IMR-90 (cell line): Measurements from ENCODE around the gene SLC2A14. TPM values are rescaled to one million over a fixed set of nuclear protein-coding genes. Genes with fewer than 3 reads are reported as not detected.
A peak's percentile ranks its signal among the peaks of the same experiment; 100 is the strongest.

Experiments
- ATAC-seq: fragments of 200-7000 bp; cut with Tn5 transposase; 2 replicates; pipeline ENCODE4 v1.9.1; 2020; ENCODE audit warnings: low read depth, mild to moderate bottlenecking, moderate library complexity
- BruUV-seq: library from RNA; stranded (reverse); fragments of 400-500 nt; replicated peaks from 2 replicates; lab custom pipeline; 2021; lab: Mats Ljungman, UMichigan
- CTCF ChIA-PET: fragments of 300-600 bp; formaldehyde crosslinking; extraction: SDS; loops from one replicate; lab custom pipeline; 2021; ENCODE audit warnings: antibody characterized with exemption; lab: Yijun Ruan, JAX
- POLR2A ChIA-PET: fragments of 300-600 bp; sonication (Branson Sonifier 250); formaldehyde crosslinking; loops from one replicate; lab custom pipeline; 2022; ENCODE audit warnings: antibody characterized with exemption; ENCODE audit not compliant: unreplicated experiment; lab: Charles Lee
- DNase-seq: peaks from one replicate; pipeline ENCODE4 v3.0.0; 2013
- H2AFZ ChIP-seq: replicated peaks from 2 replicates; pipeline ENCODE3; 2013; ENCODE audit warnings: low read length, mild to moderate bottlenecking; ENCODE audit not compliant: poor library complexity
- H2AK5ac ChIP-seq: 2 replicates; pipeline ENCODE4 v1.6.1; 2013; ENCODE audit warnings: low read depth, low read length, inconsistent platforms
- H2AK9ac ChIP-seq: replicated peaks from 2 replicates; pipeline ENCODE3; 2013; ENCODE audit warnings: mild to moderate bottlenecking, low read depth, low read length, moderate library complexity; ENCODE audit not compliant: poor library complexity
- H2BK120ac ChIP-seq: 2 replicates; pipeline ENCODE4 v1.6.1; 2013; ENCODE audit warnings: low read depth, low read length, inconsistent platforms
- H2BK15ac ChIP-seq: 3 replicates; pipeline ENCODE4 v1.6.1; 2013; ENCODE audit warnings: low read depth, low read length, inconsistent platforms
- H2BK20ac ChIP-seq: 2 replicates; pipeline ENCODE4 v1.6.1; 2013; ENCODE audit warnings: low read depth, mild to moderate bottlenecking, inconsistent platforms, low read length, moderate library complexity
- H2BK5ac ChIP-seq: 2 replicates; pipeline ENCODE4 v1.6.1; 2013; ENCODE audit warnings: mild to moderate bottlenecking, low read depth, low read length, inconsistent platforms; ENCODE audit not compliant: poor library complexity, severe bottlenecking
- H3K14ac ChIP-seq: replicated peaks from 2 replicates; pipeline ENCODE4 v1.6.1; 2013; ENCODE audit warnings: low read depth, low read length, inconsistent platforms
- H3K18ac ChIP-seq: 2 replicates; pipeline ENCODE4 v1.6.1; 2013; ENCODE audit warnings: low read depth, low read length, control low read depth
- H3K23ac ChIP-seq: 2 replicates; pipeline ENCODE4 v1.6.1; 2013; ENCODE audit warnings: low read depth, low read length, inconsistent platforms
- H3K27ac ChIP-seq: 2 replicates; pipeline ENCODE4 v1.5.1; 2013; ENCODE audit warnings: mild to moderate bottlenecking, control low read depth, low read length; ENCODE audit not compliant: insufficient read depth
- H3K27me3 ChIP-seq: 2 replicates; pipeline ENCODE4 v1.6.1; 2013; ENCODE audit warnings: low read length; ENCODE audit not compliant: control insufficient read depth, insufficient read depth
- H3K36me3 ChIP-seq: 2 replicates; pipeline ENCODE4 v1.6.1; 2013; ENCODE audit warnings: low read length, mixed read lengths; ENCODE audit not compliant: control insufficient read depth, insufficient read depth
- H3K4ac ChIP-seq: 2 replicates; pipeline ENCODE4 v1.6.1; 2013; ENCODE audit warnings: low read depth, low read length, inconsistent platforms
- H3K4me1 ChIP-seq: 2 replicates; pipeline ENCODE4 v1.6.1; 2013; ENCODE audit warnings: low read length, mixed read lengths; ENCODE audit not compliant: control insufficient read depth, insufficient read depth
- H3K4me2 ChIP-seq: 2 replicates; pipeline ENCODE4 v1.6.1; 2013; ENCODE audit warnings: low read depth, mild to moderate bottlenecking, control low read depth, low read length, moderate library complexity
- H3K4me3 ChIP-seq: 2 replicates; pipeline ENCODE4 v1.5.1; 2013; ENCODE audit warnings: low read depth, mild to moderate bottlenecking, control low read depth, low read length, moderate library complexity; ENCODE audit not compliant: insufficient read depth
- H3K56ac ChIP-seq: 2 replicates; pipeline ENCODE4 v1.6.1; 2013; ENCODE audit warnings: low read length, inconsistent platforms; ENCODE audit not compliant: insufficient read depth; ENCODE audit errors: extremely low read depth
- H3K79me1 ChIP-seq, 2 experiments: 2 replicates each; pipeline ENCODE4 v1.6.1; 2013; ENCODE audit warnings: low read length in 2 of 2, inconsistent platforms in 1 of 2, low read depth in 1 of 2
- H3K9ac ChIP-seq: 2 replicates; pipeline ENCODE4 v1.6.1; 2013; ENCODE audit warnings: low read depth, low read length, control low read depth
- H3K9me1 ChIP-seq: 2 replicates; pipeline ENCODE4 v1.6.1; 2013; ENCODE audit warnings: low read length, inconsistent platforms; ENCODE audit not compliant: insufficient read depth
- H3K9me3 ChIP-seq: 2 replicates; pipeline ENCODE4 v1.6.1; 2013; ENCODE audit warnings: low read length; ENCODE audit not compliant: control insufficient read depth, insufficient read depth
- H4K20me1 ChIP-seq: 2 replicates; pipeline ENCODE4 v1.6.1; 2013; ENCODE audit warnings: low read length, inconsistent platforms; ENCODE audit not compliant: insufficient read depth
- H4K5ac ChIP-seq: 2 replicates; pipeline ENCODE4 v1.6.1; 2013; ENCODE audit warnings: mild to moderate bottlenecking, low read depth, low read length, control low read depth
- H4K8ac ChIP-seq, 2 experiments: 2 replicates each; pipeline ENCODE4 v1.6.1; 2013; ENCODE audit warnings: low read depth in 2 of 2, low read length in 2 of 2, control low read depth in 1 of 2, inconsistent platforms in 1 of 2
- H4K91ac ChIP-seq: 2 replicates; pipeline ENCODE4 v1.6.1; 2013; ENCODE audit warnings: low read depth, low read length, inconsistent platforms; ENCODE audit not compliant: insufficient read depth
- BHLHE40 ChIP-seq: fragments of 150-350 bp; IDR thresholded peaks from 2 replicates; pipeline ENCODE4 v1.6.1; 2016; ENCODE audit warnings: mild to moderate bottlenecking, low read depth, low read length
- CHD1 ChIP-seq: IDR thresholded peaks from 2 replicates; pipeline ENCODE4 v1.6.1; 2012; ENCODE audit warnings: low read depth, low read length, improper control_type of control experiment
- CTCF ChIP-seq: conservative IDR thresholded peaks from 2 replicates; pipeline ENCODE4 v1.5.1; 2012; ENCODE audit warnings: mild to moderate bottlenecking, low read depth, low read length, improper control_type of control experiment
- MAFK ChIP-seq: IDR thresholded peaks from 2 replicates; pipeline ENCODE4 v1.6.1; 2012; ENCODE audit warnings: low read depth, low read length, improper control_type of control experiment
- MAZ ChIP-seq: IDR thresholded peaks from 2 replicates; pipeline ENCODE4 v1.6.1; 2012; ENCODE audit warnings: low read depth, mild to moderate bottlenecking, low read length, improper control_type of control experiment, moderate library complexity, borderline replicate concordance
- RAD21 ChIP-seq: IDR thresholded peaks from 2 replicates; pipeline ENCODE4 v1.6.1; 2012; ENCODE audit warnings: low read length, improper control_type of control experiment
- RFX5 ChIP-seq: IDR thresholded peaks from 2 replicates; pipeline ENCODE4 v1.8.0; 2012; ENCODE audit warnings: low read depth, mild to moderate bottlenecking, low read length, moderate library complexity
- SMC3 ChIP-seq: fragments of 150-350 bp; IDR thresholded peaks from 2 replicates; pipeline ENCODE4 v1.6.1; 2016; ENCODE audit warnings: low read depth, mild to moderate bottlenecking, antibody characterized with exemption, low read length, moderate library complexity
- WGBS, 2 experiments: methylation state at CpG; one replicate each; pipeline versions ENCODE4 v1.1.5 to v1.1.7; 2013; ENCODE audit warnings: missing lambda C conversion rate in 2 of 2; ENCODE audit not compliant: insufficient read length in 1 of 2; ENCODE audit errors: extremely low coverage in 2 of 2; 5-methylcytosine and 5-hydroxymethylcytosine counted together
- dilution Hi-C: fragments of 300-500 bp; cut with HindIII; formaldehyde crosslinking; loops from one replicate; pipeline ENCODE4 v1.14.3; 2018; ENCODE audit warnings: low sequenced_read_pairs; ENCODE audit not compliant: unreplicated experiment
- in situ Hi-C: fragments of 300-500 bp; cut with MboI; formaldehyde crosslinking; loops from 3 replicates; pipeline ENCODE4 v1.14.3; 2019; ENCODE audit warnings: low sequenced_read_pairs, inconsistent platforms, mixed read lengths
- intact Hi-C: fragments of 100-400 bp; cut with micrococcal nuclease; formaldehyde crosslinking; loops from 2 replicates; pipeline ENCODE4 v1.10.0; 2022
- polyA plus RNA-seq, 3 experiments: library from polyadenylated mRNA; depleted of rRNA; stranded (reverse); fragments of >200 nt; gene quantifications; 2 replicates each; pipeline ENCODE4 v1.2.3, GENCODE V29; 2012; ENCODE audit warnings: low replicate concordance in 1 of 3
- total RNA-seq: library from RNA; depleted of rRNA; stranded (reverse); fragments of >200 nt; gene quantifications from 2 replicates; pipeline ENCODE4 v1.2.3, GENCODE V29; 2012

The SLC2A14 gene
- total and polyA plus RNA-seq, 2 of the 4 experiments (the other 2 are of a cell fraction): 0.05 TPM; not detected in 1

GRCh38 chr12:7832059-7832696 is 40.5 kb downstream of the SLC2A14 start:
- H3K4me3 ChIP-seq: no peak overlapping the region
- ATAC-seq: peak; percentile 97
- TF ChIP-seq RAD21 (peak; percentile 77), SMC3 (peak; percentile 81), MAFK (no peak), BHLHE40 (no peak), CTCF (peak; percentile 71), CHD1 (no peak), RFX5 (no peak), MAZ (no peak)
- peak overlapping the region in 1 of 2 experiments; percentile 54; a peak in 1 of 4 replicates for H4K8ac ChIP-seq
- no peak overlapping the region for H3K14ac ChIP-seq
- in situ Hi-C loops (no loop called here), dilution Hi-C loops (no loop called here), intact Hi-C loops (loop anchor here (1.0 to 2.0 kb wide), 3 partner anchors 28 to 247 kb away; no protein-coding TSS in a partner anchor)
- H4K5ac ChIP-seq: no peak overlapping the region
- no peak overlapping the region for H2AK9ac ChIP-seq
- no peak overlapping the region for H3K27ac ChIP-seq
- H2BK5ac ChIP-seq: no peak overlapping the region
- H2BK15ac ChIP-seq: no peak overlapping the region
- H3K27me3 ChIP-seq: peaks cover 1% of the 10 kb centered on the region; the same call in 1 of the 2 replicates
- H3K4me1 ChIP-seq: no peaks in the 10 kb centered on the region
- 0 out of 2 replicates have a peak overlapping the region, but pooled peaks have one; percentile 26 for H2BK20ac ChIP-seq
- ChIA-PET POLR2A (no interaction called here), CTCF (interaction anchor here (1.5 to 2.0 kb wide), 2 partner anchors 14 to 162 kb away, joined by 3 to 4 read pairs; no protein-coding TSS in a partner anchor)
- no peaks in the 10 kb centered on the region for H3K9me3 ChIP-seq
- BruUV-seq: no TSS peak
- no peaks in the 10 kb centered on the region for H4K20me1 ChIP-seq
- H3K56ac ChIP-seq: no peak overlapping the region
- H3K4me2 ChIP-seq: no peak overlapping the region
- no peaks in the 10 kb centered on the region for H3K79me1 ChIP-seq
- H3K23ac ChIP-seq: no peak overlapping the region
- DNase-seq: peak; percentile 71
- no peak overlapping the region for H3K18ac ChIP-seq
- no peaks in the 10 kb centered on the region for H3K36me3 ChIP-seq
- no peak overlapping the region for H2AK5ac ChIP-seq
- WGBS, 2 experiments: no CpG with 5 or more reads among the region's 6 CpGs
- no peak overlapping the region for H2AFZ ChIP-seq
- H2BK120ac ChIP-seq: no peak overlapping the region
- no peak overlapping the region for H3K9ac ChIP-seq
- H4K91ac ChIP-seq: no peak overlapping the region
- H3K4ac ChIP-seq: no peak overlapping the region
- H3K9me1 ChIP-seq: no peaks in the 10 kb centered on the region
